ES-I3 (cell line): Measurements from ENCODE around the gene OCSTAMP.

Experiments
- H3K36me3 ChIP-seq: 2 replicates; pipeline ENCODE4 v1.6.1; 2013; ENCODE audit warnings: mild to moderate bottlenecking, low read length, control low read depth, moderate library complexity; ENCODE audit not compliant: insufficient read depth
- H3K4me1 ChIP-seq: 2 replicates; pipeline ENCODE4 v1.6.1; 2013; ENCODE audit warnings: mild to moderate bottlenecking, control low read depth, low read length; ENCODE audit not compliant: insufficient read depth
- H3K9ac ChIP-seq: 2 replicates; pipeline ENCODE4 v1.6.1; 2013; ENCODE audit warnings: low read depth, mild to moderate bottlenecking, low read length, moderate library complexity
- H3K9me3 ChIP-seq: 2 replicates; pipeline ENCODE4 v1.6.1; 2013; ENCODE audit warnings: mild to moderate bottlenecking, low read length, moderate library complexity; ENCODE audit not compliant: control insufficient read depth, insufficient read depth

The OCSTAMP gene

DNA sequence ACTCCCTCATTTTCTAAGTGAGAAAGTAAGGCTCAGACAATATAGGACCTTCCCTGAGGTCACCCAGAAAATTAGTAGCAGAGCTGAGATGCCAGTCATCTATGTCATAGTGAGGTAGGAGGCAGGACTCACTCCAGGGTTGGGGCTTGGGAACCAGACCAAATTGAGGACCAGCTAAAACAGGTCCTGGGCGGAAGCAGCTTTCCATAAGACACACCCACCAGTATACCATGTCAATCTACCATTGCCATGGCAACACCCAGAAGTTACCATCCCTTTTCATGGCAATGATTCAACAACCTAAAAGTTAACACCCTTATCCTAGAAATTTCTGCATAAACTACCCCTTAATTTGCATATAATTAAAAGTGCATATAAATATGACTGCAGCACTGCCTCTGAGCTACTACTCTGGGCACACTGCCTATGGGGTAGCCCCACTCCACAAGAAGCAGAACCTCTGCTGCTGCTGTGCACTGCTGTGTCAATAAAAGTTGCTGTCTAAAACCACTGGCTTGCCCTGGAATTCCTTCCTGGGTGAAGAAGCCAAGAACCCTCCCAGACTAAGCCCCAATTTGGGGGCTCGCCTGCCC, 30.3 kb upstream of the OCSTAMP start:
- no peaks in the 10 kb centered on the region for H3K36me3 ChIP-seq
- H3K9ac ChIP-seq: no peak overlapping the region
- peaks cover 19% of the 10 kb centered on the region for H3K4me1 ChIP-seq
- H3K9me3 ChIP-seq: peaks cover 4% of the 10 kb centered on the region; the same call in 1 of the 2 replicates

DNA sequence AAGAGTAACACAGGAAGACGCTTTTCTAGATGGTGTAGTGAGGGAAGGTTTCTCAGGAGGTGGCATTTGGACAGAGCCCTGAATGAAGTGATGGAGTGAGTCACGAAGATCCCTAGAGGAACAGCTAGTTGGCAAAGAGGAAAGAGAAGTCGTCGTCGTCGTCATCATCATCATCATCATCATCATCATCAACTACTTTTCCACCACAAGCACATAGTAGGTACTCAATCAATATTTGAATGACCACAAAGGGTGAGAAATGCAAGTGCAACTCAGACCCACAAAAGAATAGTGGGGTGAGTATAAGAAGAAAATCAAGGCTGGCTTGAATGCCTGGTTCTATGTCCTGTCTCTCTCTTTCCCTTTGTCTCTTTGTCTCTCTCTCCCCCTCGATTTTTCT, 28.3 kb upstream of the OCSTAMP start:
- H3K4me1 ChIP-seq: peaks cover 9% of the 10 kb centered on the region

DNA sequence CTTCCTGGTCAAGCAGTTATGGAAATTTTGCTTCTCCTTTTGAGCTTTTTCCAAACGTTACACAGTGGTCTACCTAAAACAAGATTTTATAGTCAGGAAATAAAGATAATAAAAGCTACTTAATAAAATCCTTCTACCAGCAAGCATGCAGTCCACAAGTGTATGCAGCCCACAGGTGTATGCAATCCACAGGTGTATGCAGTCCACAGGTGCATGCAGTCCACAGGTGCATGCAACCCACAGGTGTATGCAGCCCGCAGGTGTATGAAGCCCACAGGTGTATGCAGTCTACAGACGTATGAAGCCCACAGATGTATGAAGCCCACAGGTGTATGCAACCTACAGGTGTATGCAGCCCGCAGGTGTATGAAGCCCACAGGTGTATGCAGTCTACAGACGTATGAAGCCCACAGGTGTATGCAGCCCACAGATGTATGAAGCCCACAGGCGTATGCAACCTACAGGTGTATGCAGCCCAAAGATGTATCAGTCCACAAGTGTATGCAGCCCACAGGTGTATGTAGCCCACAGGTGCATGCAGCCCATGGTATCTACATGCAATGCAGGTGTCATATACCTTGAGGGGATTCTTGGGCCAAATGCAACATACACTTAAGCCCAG, 26.4 kb upstream of the OCSTAMP start:
- H3K9ac ChIP-seq: no peak overlapping the region
- H3K36me3 ChIP-seq: no peaks in the 10 kb centered on the region
- peaks cover 4% of the 10 kb centered on the region; the same call in 1 of the 2 replicates for H3K9me3 ChIP-seq
- peaks cover 3% of the 10 kb centered on the region; the same call in 1 of the 2 replicates for H3K4me1 ChIP-seq

More for the DNA sequence above, 28.3 kb upstream of the OCSTAMP start:
- H3K36me3 ChIP-seq: no peaks in the 10 kb centered on the region
- H3K9ac ChIP-seq: no peak overlapping the region
- H3K9me3 ChIP-seq: peaks cover 4% of the 10 kb centered on the region; the same call in 1 of the 2 replicates

DNA sequence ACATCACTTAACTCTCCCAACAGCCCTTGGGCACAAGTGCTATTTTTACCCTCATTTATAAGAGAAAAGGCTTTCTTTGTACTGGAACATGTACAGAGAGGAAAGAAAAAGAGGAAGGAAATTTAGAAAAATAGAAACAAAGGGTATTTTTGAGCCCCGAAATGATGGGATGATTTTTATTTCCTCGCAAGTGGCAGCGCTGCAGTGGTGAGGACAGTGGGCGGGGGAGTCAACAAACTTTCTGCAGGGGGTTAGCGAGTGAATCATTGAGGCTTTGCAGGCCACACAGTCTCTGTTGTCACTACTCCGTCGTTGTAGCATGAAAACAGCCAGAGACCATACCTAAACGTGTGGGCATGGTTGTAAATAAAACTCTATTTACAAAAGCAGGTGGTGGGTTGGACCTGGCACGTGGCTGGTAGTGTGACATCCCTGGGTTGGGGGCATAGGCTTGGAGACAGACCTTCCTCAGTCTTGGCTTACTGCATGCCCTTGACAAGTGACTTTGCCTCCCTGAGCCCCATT, 25.5 kb upstream of the OCSTAMP start:
- Histone ChIP-seq H3K9ac (no peak overlapping the region), H3K9me3 (peaks cover 2% of the 10 kb centered on the region; the same call in 1 of the 2 replicates), H3K4me1 (peaks cover 3% of the 10 kb centered on the region; the same call in 1 of the 2 replicates), H3K36me3 (no peaks in the 10 kb centered on the region)

DNA sequence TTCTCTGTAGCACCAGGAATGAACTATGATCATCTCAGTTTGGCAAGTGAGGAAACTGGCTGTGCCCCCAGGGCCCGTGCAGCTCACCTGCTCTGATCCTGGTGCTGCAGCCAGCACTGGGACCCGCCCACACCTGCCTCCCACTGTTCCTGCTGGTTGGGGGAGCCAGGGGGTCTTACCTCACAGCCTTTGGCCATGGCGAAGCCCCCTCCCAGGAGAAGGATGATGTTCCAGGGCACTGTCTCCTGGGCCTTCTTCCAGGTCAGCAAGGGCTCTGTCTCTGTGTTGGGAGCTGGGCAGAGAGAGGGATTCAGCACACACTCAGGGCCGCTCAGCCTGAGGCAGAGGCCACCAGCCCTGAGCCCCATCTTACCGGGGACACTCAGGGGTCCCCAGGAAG, 24.9 kb upstream of the OCSTAMP start:
- no peaks in the 10 kb centered on the region for H3K9me3 ChIP-seq
- H3K9ac ChIP-seq: no peak overlapping the region
- no peaks in the 10 kb centered on the region for H3K36me3 ChIP-seq
- peaks cover 3% of the 10 kb centered on the region; the same call in 1 of the 2 replicates for H3K4me1 ChIP-seq

DNA sequence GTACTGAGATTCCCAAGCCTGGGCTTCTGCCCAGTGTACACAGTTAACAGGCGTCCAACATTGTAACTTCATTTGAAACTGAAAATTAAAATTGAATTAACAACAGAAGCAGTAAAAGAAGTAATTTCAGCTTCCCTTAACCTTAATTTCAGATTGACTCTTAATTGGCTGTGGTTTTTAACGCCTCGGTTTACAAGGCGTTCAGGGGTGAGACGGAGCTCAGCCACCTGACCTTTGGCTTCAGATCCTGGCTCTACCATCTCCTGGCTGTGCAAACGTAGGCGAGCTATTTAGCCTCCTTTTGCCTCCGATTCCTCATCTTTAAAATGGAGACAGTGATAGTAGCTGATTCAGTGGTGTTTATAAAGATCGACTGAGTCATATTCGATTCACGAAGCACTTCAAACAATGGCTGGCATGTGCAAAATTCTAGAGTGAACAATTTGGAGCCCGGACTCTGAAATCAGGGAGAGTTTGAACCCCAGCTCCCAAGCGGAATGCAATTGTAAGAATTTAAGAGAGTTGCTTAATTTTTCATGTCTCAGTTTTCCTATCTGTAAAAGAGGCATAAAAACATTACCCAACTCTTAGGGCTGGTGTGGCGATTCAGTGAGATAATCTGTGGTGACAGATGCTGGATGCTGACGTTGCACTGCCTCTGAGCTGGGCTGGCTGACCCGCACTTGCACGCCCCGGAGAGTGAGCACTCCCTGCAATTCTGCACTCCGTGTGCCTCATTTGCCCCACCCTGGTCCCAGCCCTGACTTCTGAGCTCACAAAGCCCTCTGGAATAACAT, 23.5 kb upstream of the OCSTAMP start:
- H3K4me1 ChIP-seq: peaks cover 3% of the 10 kb centered on the region; the same call in 1 of the 2 replicates
- no peaks in the 10 kb centered on the region for H3K36me3 ChIP-seq
- H3K9me3 ChIP-seq: no peaks in the 10 kb centered on the region
- no peak overlapping the region for H3K9ac ChIP-seq

DNA sequence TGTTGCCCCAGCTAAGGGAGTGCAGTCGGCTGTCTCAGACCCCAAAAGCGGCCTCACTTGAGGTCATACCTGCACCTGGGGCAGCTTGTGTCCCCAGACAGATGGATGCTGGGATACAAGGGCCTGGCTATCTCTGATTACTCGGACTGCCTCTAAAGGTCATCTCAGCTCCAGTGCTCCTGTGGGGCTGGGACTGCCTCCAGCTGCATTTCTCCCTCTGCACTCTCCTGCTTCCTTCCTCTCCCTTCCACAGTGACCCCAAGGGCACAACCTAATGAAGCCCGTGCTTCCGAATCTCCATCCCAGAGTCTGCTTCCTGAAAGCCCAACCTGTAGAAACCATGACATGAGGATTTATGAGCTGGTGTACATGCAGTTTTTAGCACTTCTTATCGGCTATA, 22.8 kb upstream of the OCSTAMP start:
- H3K36me3 ChIP-seq: no peaks in the 10 kb centered on the region
- no peaks in the 10 kb centered on the region for H3K9me3 ChIP-seq
- no peak overlapping the region for H3K9ac ChIP-seq
- H3K4me1 ChIP-seq: peaks cover 3% of the 10 kb centered on the region; the same call in 1 of the 2 replicates

DNA sequence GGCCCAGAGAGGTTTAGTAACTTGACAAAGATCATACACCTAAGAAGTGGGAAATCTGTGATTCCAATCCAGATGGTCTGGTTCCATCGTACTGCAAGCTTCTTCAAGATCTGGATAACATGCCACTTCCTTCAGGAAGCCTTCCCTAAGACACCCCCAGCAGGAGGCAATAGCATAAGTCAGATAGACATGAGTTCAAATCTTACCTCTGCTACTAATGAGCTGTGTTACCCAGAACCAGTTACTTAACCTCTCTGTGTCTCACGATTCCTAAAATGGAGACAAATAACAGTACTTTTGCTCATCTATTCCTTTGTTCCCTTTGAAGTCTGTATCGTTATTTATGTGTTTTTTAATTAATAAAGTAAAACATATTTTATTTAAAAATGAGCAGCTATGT, 22.3 kb upstream of the OCSTAMP start:
- Histone ChIP-seq H3K36me3 (no peaks in the 10 kb centered on the region), H3K4me1 (peaks cover 3% of the 10 kb centered on the region; the same call in 1 of the 2 replicates), H3K9ac (no peak overlapping the region), H3K9me3 (no peaks in the 10 kb centered on the region)

DNA sequence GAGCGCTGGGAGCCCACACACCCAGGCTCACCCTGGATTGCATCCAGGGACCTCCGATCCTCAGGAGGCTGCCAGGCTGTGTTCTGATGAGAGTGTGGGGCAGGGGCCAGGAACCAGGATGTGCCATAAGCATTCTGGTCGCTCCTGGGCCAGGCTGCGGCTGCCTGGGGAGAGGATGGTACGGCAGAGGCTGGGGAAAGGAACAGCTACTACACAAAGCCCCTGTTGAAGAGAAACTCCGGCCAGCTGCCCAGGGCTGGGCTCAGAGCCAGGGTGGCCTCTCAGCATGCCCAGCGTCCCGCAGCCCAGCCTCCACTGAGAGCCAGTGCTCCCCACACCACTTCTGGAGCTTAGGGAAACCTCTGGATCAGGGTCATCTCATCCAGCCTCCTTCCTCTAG, 21.7 kb upstream of the OCSTAMP start:
- H3K36me3 ChIP-seq: no peaks in the 10 kb centered on the region
- H3K4me1 ChIP-seq: peaks cover 3% of the 10 kb centered on the region; the same call in 1 of the 2 replicates
- no peaks in the 10 kb centered on the region for H3K9me3 ChIP-seq
- H3K9ac ChIP-seq: no peak overlapping the region

DNA sequence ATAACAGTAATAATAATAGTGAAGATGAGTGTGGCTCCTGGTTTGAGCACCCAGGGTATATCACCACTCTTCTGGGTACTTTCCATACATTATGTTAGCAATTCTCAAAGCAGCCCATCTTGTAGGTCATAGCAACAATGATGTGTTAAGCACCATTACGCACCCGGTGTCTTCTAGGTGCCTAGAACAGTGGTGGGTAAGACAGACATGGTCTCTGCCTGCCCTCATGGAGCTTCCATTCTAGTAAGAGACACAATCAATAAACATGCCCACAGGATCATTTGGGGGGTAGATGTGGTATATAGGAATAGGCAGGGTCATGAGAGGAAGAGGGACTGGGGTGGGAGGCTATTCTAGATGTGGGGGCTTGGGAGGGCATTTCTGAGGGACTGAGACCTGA, 21.0 kb upstream of the OCSTAMP start:
- H3K36me3 ChIP-seq: no peaks in the 10 kb centered on the region
- H3K9ac ChIP-seq: no peak overlapping the region
- peaks cover 3% of the 10 kb centered on the region; the same call in 1 of the 2 replicates for H3K4me1 ChIP-seq
- H3K9me3 ChIP-seq: no peaks in the 10 kb centered on the region

DNA sequence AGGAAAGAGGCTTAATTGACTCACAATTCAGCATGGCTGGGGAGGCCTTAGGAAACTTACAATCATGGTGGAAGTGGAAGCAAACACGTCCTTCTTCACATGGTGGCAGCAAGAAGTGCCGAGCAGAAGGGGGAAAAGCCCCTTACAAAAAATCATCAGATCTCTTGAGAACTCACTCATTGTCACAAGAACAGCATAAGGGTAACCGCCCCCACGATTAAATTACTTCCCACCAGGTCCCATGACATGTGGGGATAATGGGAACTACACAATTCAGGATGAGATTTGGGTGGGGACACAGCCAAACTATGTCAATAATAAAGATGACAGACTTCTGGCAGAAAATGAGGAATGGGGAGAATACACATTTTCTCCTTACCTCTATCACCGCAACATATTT, 20.5 kb upstream of the OCSTAMP start:
- H3K9ac ChIP-seq: no peak overlapping the region
- no peaks in the 10 kb centered on the region for H3K36me3 ChIP-seq
- no peaks in the 10 kb centered on the region for H3K4me1 ChIP-seq
- H3K9me3 ChIP-seq: no peaks in the 10 kb centered on the region

DNA sequence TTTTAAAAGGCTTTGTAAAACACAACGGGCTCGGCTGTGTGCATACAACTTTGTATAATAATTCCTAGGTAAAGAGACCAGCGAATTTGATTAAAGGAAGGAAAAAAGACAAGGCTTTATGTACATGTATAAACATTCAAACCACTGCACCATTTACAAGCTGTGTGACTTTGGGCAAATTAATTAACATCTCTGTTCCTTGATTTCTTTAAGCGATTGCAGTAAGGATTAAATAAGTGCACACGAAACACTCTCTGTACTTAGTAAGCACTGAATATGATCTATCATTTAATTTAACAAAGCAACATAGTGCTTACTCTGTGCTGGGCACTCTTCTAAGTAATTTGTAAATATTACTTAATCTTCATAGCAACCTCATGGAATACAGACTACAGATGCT, 19.5 kb upstream of the OCSTAMP start:
- no peaks in the 10 kb centered on the region for H3K36me3 ChIP-seq
- H3K9me3 ChIP-seq: no peaks in the 10 kb centered on the region
- H3K4me1 ChIP-seq: no peaks in the 10 kb centered on the region
- H3K9ac ChIP-seq: no peak overlapping the region

DNA sequence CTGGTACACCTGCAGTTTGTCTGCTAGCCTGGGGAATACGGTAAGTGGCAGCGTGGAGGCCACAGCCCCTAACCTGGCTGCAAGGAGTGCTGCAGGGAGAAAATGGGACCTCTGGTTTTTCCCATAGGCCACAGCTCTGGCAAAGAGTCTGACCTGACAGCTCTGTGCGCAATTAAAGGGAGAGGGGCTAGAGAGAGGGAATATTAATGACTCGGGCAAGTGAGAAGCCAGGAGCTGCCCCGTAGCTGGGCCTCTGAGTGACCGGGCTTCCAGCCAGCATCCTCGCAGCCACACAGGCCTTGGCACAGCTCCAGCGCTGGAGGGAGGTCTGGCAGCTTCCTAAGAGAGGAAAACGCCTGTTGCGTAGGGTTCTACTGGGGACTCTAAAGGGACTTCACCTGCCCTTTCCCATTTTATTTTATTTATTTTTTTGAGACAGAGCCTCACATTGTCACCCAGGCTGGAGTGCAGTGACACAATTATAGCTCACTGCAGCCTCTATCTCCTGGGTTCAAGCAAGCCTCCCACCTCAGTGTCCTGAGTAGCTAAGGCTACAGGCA, 18.2 kb upstream of the OCSTAMP start:
- no peaks in the 10 kb centered on the region for H3K9me3 ChIP-seq
- H3K36me3 ChIP-seq: no peaks in the 10 kb centered on the region
- no peak overlapping the region for H3K9ac ChIP-seq
- H3K4me1 ChIP-seq: peaks cover under 1% of the 10 kb centered on the region; the same call in 1 of the 2 replicates

DNA sequence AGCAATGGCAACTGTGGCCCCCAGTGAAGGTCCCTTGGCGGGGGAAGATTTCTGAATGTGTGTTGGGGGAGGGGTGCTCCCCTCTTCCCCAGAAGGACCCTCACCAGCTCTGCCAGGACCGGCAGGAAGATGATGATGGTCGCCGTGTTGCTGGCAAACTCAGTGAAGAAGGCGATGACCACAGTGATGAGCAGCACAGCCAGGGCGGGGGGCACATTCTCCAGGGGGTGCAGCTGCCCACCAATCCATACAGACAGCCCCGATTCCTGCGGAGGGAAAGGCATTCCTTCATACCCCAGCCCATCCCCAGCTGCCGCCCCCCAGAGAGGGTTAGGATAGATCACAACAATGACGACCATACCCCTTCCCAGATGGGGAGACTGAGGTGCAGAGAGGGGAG, 15.7 kb upstream of the OCSTAMP start:
- H3K9ac ChIP-seq: no peak overlapping the region
- no peaks in the 10 kb centered on the region for H3K36me3 ChIP-seq
- H3K4me1 ChIP-seq: peaks cover 12% of the 10 kb centered on the region; the same call in 1 of the 2 replicates
- no peaks in the 10 kb centered on the region for H3K9me3 ChIP-seq
